Astrocyte of the cerebellum (primary cell): ENCODE results near the gene CTF1.

ENCODE experiments used
- DNase-seq: peaks from one replicate; pipeline ENCODE4 v3.0.0-alpha.2; 2011; ENCODE audit warnings: low read depth
- H3K4me3 ChIP-seq: 2 replicates; pipeline ENCODE4 v1.5.1; 2011; ENCODE audit warnings: mild to moderate bottlenecking, low read depth, low read length, moderate library complexity
- in situ Hi-C: cut with HindIII; loops from 2 replicates; pipeline ENCODE4 v1.10.0; 2017; ENCODE audit warnings: low sequenced_read_pairs
- TF ChIP-seq, protein P1 (sequence below): IDR thresholded peaks from 2 replicates; pipeline ENCODE4 v1.5.1; 2012; ENCODE audit warnings: low read length, low read depth, moderate library complexity, mild to moderate bottlenecking; ENCODE audit errors: missing control alignments

CTF1 gene

DNA sequence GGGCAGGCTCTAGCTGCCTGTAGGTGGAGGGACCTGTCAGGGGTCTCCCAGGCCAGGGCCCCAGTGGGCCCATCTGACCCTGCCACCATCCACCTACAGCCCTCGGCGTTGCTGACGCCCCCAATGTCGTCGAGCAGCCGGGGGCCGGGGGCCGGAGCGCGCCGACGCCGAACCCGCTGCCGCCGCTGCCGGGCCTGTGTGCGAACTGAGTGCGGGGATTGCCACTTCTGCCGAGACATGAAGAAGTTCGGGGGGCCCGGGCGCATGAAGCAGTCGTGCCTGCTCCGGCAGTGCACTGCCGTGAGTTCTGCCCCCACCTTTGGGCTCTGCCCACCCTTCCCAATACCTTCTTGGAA is 29.2 kb downstream of the CTF1 start:
- TF ChIP-seq, protein P1, sequence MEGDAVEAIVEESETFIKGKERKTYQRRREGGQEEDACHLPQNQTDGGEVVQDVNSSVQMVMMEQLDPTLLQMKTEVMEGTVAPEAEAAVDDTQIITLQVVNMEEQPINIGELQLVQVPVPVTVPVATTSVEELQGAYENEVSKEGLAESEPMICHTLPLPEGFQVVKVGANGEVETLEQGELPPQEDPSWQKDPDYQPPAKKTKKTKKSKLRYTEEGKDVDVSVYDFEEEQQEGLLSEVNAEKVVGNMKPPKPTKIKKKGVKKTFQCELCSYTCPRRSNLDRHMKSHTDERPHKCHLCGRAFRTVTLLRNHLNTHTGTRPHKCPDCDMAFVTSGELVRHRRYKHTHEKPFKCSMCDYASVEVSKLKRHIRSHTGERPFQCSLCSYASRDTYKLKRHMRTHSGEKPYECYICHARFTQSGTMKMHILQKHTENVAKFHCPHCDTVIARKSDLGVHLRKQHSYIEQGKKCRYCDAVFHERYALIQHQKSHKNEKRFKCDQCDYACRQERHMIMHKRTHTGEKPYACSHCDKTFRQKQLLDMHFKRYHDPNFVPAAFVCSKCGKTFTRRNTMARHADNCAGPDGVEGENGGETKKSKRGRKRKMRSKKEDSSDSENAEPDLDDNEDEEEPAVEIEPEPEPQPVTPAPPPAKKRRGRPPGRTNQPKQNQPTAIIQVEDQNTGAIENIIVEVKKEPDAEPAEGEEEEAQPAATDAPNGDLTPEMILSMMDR = no peak
- in situ Hi-C loops = loop anchor here (25.0 kb wide), 1 partner anchor 137 kb away; the partner anchor contains the start of genes ZNF646 and ZNF668
- H3K4me3 ChIP-seq = no peak overlapping the region
- DNase-seq = no peak

DNA sequence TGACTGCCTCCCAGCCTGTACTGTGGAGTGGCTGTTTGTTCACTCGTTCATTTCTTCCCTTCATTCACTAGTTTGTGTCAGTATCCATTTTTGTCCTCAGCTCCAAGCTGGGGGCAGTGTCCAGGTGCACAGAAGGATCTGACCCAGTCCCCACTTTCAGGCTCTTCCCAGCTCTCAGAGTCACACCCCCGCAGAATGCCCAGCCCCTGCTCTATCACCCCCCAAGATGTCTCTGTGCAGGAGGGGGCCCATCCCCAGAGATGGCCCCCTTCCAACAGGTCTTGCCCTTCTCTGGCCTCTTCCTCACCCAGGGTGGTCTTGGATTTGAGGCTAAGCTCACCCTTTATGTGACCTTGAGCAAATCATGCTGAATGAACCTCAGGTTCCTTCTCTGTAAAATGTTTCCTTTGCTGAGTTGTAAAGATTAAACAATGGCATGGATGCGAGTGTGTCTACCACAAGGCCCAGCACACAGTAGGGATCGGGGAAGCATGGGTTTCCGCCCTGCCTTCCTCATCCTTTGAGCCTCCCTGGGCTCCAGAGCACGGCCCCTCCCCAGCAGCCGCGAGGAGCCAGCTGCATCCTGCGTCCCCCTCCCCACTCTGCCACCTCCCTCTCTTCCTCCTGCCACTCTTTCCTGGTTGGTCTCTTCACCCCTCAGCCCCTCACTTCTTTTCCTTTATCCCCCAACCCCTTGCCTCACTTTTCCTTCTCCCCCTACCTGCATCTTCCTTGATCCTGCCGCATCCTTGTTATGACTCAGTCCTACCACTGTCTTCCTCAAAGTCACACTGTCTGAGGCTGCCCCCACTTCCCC is 29.8 kb downstream of the CTF1 start:
- in situ Hi-C loops = loop anchor here (25.0 kb wide), 1 partner anchor 136 kb away; the partner anchor contains the start of genes ZNF646 and ZNF668
- TF ChIP-seq, protein P1 = no peak
- no peak for DNase-seq
- no peak overlapping the region for H3K4me3 ChIP-seq

DNA sequence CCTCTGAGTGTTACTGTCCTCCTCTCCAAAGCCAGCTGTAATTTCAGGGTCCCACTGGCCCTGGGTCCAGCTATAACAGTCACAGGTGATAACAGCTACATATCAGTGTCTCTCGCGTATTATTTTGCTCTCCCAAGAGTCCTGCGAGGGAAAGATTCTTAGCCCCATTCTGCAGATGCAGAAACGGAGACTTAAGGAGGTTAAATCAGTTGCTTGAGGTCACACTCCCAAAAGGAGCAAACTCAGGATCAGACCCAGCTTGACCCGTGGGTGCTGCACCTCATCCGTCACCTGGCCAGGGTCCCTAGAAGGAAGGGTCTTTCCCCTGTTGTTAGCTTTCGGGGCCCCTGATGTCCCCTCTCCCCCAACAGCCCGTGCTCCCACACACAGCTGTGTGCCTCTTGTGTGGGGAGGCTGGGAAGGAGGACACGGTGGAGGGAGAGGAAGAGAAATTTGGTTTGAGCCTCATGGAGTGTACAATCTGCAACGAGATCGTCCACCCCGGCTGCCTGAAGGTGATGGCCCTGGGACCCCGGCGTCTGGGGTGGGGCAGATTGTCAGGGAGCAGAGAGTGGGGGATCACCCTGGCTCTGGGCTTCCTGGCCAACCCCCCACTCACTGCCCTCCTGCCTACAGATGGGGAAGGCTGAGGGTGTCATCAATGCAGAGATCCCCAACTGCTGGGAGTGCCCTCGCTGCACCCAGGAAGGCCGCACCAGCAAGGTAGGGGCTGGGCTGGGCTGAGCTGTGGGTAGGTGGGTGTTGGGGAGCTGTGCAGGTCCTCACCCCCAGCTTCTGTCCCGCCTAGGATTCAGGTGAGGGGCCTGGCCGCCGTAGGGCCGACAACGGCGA is 30.7 kb downstream of the CTF1 start:
- in situ Hi-C loops = loop anchor here (25.0 kb wide), 1 partner anchor 135 kb away; the partner anchor contains the start of genes ZNF646 and ZNF668
- TF ChIP-seq, protein P1 = no peak
- no peak overlapping the region for H3K4me3 ChIP-seq
- DNase-seq = no peak

DNA sequence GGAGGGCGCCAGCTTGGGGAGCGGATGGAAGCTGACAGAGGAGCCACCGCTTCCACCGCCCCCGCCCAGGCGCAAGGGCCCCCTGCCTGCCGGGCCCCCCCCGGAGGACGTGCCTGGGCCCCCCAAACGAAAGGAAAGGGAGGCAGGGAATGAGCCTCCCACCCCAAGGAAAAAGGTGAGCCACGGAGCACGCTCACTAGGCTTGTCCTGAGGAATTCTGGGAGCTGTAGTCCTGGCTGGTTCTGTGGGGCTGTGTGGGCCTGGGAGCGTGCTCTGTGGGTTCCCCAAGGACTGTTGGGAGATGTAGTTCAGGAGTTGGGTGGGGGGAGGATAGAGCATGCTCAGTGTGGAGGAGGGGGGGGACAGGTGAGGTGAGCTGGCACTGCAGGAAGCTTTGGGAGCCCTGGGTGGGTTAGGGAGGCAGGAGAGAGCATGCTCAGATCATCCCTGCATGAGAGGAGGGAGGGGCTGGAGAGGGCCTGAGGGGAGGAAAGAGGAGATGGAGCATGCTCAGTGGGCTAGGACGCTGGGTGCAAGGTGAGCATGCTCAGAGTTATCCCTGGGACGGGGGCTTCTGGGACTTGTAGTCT is 31.5 kb downstream of the CTF1 start:
- TF ChIP-seq, protein P1 = no peak
- in situ Hi-C loops = loop anchor here (25.0 kb wide), 1 partner anchor 134 kb away; the partner anchor contains the start of genes ZNF646 and ZNF668
- H3K4me3 ChIP-seq = no peak overlapping the region
- DNase-seq = no peak

DNA sequence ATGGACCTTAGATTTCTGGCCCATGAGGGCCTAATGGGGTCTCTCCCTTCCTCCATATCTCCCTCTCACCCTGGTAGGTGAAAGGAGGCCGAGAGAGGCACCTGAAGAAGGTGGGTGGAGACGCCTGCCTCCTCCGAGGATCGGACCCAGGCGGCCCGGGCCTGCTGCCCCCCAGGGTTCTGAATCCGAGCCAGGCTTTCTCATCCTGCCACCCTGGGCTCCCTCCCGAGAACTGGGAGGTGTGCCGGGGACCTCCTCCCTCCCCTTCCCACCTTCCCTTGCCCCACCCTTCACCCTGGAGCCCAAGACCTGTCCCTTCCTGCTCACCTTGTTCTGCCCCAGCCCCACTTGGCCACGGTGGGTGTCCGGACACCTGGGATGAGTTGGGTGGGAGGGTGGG is 32.0 kb downstream of the CTF1 start:
- in situ Hi-C loops = loop anchor here (25.0 kb wide), 1 partner anchor 134 kb away; the partner anchor contains the start of genes ZNF646 and ZNF668
- no peak overlapping the region for H3K4me3 ChIP-seq
- TF ChIP-seq, protein P1 = no peak
- DNase-seq = no peak

DNA sequence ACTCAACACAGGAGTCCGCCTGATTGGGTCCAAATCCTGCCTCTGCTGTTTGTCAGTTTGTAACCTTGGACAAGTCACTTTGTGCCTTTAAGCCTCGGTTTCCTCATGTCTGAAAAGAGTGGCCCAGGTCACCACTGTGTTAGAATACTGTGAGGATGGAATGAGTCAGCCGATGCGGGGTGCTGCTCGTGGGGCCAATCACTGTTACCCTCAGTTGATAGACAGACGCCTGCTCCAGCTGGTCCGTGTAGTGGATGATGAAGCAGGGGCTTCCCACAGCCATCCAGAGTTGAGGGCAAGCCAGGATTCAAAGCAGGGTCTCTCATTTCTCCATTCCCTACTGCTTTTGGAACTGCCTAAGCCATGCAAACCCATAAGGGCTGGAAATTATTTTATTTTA is 32.8 kb downstream of the CTF1 start:
- H3K4me3 ChIP-seq = no peak overlapping the region
- no peak for DNase-seq
- TF ChIP-seq, protein P1 = no peak
- in situ Hi-C loops = loop anchor here (25.0 kb wide), 1 partner anchor 133 kb away; the partner anchor contains the start of genes ZNF646 and ZNF668
